Mucosa of rectum (tissue), 2 donors: ENCODE results near the gene TSKU.

ENCODE experiments used
- H3K27ac ChIP-seq, 2 donors: one replicate each; pipeline ENCODE4 v1.7.0; 2013; ENCODE audit warnings: inconsistent platforms in 2 of 2, low read depth in 2 of 2, low read length in 2 of 2
- H3K27me3 ChIP-seq, 2 donors: one replicate each; pipeline ENCODE4 v1.7.0; 2013; ENCODE audit warnings: low read length in 2 of 2; ENCODE audit not compliant: control insufficient read depth in 2 of 2, insufficient read depth in 2 of 2
- H3K36me3 ChIP-seq, 2 donors: one replicate each; pipeline ENCODE4 v1.7.0; 2013; ENCODE audit warnings: low read length in 2 of 2; ENCODE audit not compliant: control insufficient read depth in 2 of 2, insufficient read depth in 2 of 2
- H3K4me1 ChIP-seq, 2 donors: one replicate each; pipeline ENCODE4 v1.7.0; 2013; ENCODE audit warnings: low read length in 2 of 2, mild to moderate bottlenecking in 1 of 2; ENCODE audit not compliant: control insufficient read depth in 2 of 2, insufficient read depth in 2 of 2
- H3K4me3 ChIP-seq, 2 donors: one replicate each; pipeline ENCODE4 v1.7.0; 2013; ENCODE audit warnings: low read length in 2 of 2
- H3K9ac ChIP-seq, 2 donors: one replicate each; pipeline ENCODE4 v1.7.0; 2013; ENCODE audit warnings: low read length in 2 of 2, low read depth in 1 of 2, mild to moderate bottlenecking in 1 of 2
- H3K9me3 ChIP-seq, 2 donors: one replicate each; pipeline ENCODE4 v1.7.0; 2013; ENCODE audit warnings: low read length in 2 of 2; ENCODE audit not compliant: control insufficient read depth in 2 of 2
- donor health status: healthy.
- donor health status: Normal muscosa, but diverticular disease.

Gene TSKU

GRCh38 chr11:76843907-76844306 is 60.8 kb downstream of the TSKU start:
- H3K36me3 ChIP-seq: no peaks in the 10 kb centered on the region
- peaks cover 0 to 17% of the 10 kb centered on the region in 2 donors for H3K4me1 ChIP-seq
- no peak overlapping the region for H3K9ac ChIP-seq
- no peaks in the 10 kb centered on the region for H3K9me3 ChIP-seq
- no peak overlapping the region for H3K27ac ChIP-seq
- H3K4me3 ChIP-seq: no peak overlapping the region
- H3K27me3 ChIP-seq: peaks cover 0 to 2% of the 10 kb centered on the region in 2 donors

DNA sequence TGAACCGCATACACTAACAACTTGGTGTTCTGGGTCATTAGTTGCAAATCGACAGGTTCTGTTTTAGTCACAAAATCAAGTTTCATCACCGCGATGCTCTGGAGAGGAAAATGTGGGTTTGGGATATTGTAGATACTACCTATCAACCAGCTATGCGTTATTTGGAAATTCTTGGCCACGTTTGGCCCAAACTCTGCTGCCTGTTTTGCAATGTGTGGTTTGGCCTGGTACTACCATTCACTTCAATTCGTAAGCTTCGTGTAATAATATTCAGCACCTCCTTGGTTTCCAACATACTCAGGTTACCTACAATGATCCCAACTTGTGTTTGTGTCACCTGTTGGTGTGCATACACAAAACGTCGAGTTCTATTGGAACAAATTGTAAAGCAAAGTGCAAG is 61.4 kb downstream of the TSKU start:
- no peak overlapping the region for H3K9ac ChIP-seq
- peak overlapping the region in 1 of 2 donors; percentile 40 for H3K27ac ChIP-seq
- peaks cover 0 to 12% of the 10 kb centered on the region in 2 donors for H3K4me1 ChIP-seq

DNA sequence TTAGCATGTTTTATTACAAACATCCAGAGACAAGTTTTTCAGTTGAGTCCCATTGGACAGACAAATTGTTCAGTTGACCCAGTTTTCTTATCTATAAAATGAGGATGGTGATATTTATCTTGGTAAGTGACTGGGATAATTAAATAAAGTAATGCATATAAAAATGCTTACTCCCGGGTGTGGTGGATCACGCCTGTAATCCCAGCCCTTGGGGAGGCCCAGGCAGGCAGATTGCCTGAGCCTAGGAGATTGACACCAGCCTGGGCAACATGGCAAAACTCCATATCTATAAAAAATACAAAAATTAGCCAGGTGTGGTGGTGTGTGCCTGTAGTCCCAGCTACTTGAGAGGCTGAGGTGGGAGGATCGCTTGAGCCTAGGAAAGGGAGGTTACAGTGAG is 61.9 kb downstream of the TSKU start:
- H3K36me3 ChIP-seq: no peaks in the 10 kb centered on the region
- peak overlapping the region in 1 of 2 donors; percentile 40 for H3K27ac ChIP-seq
- H3K4me3 ChIP-seq: no peak overlapping the region
- peaks cover 0 to 2% of the 10 kb centered on the region in 2 donors for H3K27me3 ChIP-seq
- no peak overlapping the region for H3K9ac ChIP-seq
- peaks cover 0 to 7% of the 10 kb centered on the region in 2 donors for H3K4me1 ChIP-seq
- no peaks in the 10 kb centered on the region for H3K9me3 ChIP-seq

More for the DNA sequence above, 61.4 kb downstream of the TSKU start:
- no peak overlapping the region for H3K4me3 ChIP-seq
- no peaks in the 10 kb centered on the region for H3K9me3 ChIP-seq
- peaks cover 0 to 2% of the 10 kb centered on the region in 2 donors for H3K27me3 ChIP-seq
- no peaks in the 10 kb centered on the region for H3K36me3 ChIP-seq

GRCh38 chr11:76846441-76846840 is 63.3 kb downstream of the TSKU start:
- Histone ChIP-seq H3K36me3 (no peaks in the 10 kb centered on the region), H3K9me3 (no peaks in the 10 kb centered on the region), H3K27ac (no peak overlapping the region), H3K27me3 (peaks cover 0 to 2% of the 10 kb centered on the region in 2 donors), H3K9ac (no peak overlapping the region), H3K4me1 (peaks cover 0 to 7% of the 10 kb centered on the region in 2 donors), H3K4me3 (no peak overlapping the region)
